PC-3 (cell line): ENCODE measurements around the gene SPDYE2.
"Not testable (repeated sequence)": the region's sequence is repeated elsewhere in the genome, so short reads cannot be mapped to it uniquely, and the experiment has no call there.

Source experiments
- CTCF ChIP-seq: fragments of 300-600 bp; sonication (generic); conservative IDR thresholded peaks from 2 replicates; pipeline ENCODE4 v1.5.1; 2017; ENCODE audit warnings: antibody characterized with exemption, low read depth, mild to moderate bottlenecking, low read length
- EZH2 ChIP-seq: fragments of 300-600 bp; sonication (generic); IDR thresholded peaks from one replicate; pipeline ENCODE4 v1.6.1; 2017; ENCODE audit warnings: antibody characterized with exemption, mild to moderate bottlenecking, low read length; ENCODE audit not compliant: unreplicated experiment

- not testable (repeated sequence) for TF ChIP-seq CTCF, EZH2
These were observed 33.4 kb upstream of the SPDYE2 start, which contains the start of gene RASA4B for GRCh38 chr7:102517550-102518147.
